ENCODE data around the gene DIAPH2.

DNA sequence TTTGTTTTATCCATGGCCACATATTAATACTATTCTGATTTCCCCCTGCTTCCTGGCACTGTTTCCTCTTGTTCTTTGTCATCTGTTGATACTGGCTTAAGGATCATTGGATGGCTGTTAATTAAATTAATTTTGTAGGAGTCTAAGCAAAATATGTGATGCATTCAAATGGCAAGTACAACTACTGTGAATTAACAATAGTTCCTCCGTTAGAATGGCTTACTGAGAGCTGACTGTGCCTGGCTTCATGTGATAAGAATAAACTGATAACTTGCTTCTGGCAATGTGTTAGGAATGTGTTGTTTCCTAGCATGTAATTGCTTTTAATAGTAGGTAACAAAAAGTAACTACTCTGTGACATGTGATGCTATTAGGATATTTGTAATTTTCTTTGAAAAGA, 297.5 kb downstream of the DIAPH2 start:
- TF ChIP-seq POLR2AphosphoS5 (IDR thresholded peaks at IDR 0.05) (no peak), POLR2A (IDR thresholded peaks at IDR 0.05) (no peak)
